Activated CD4-positive, alpha-beta T cell treated with anti-CD3 and anti-CD28 coated beads, Interleukin-2, amount 50 U/mL, for 16 hours (primary cell): ENCODE measurements around the gene PLCB1.

Experiments used
- DNase-seq: peaks from one replicate; pipeline ENCODE4 v3.0.0-alpha.2; 2020

PLCB1 gene

DNA sequence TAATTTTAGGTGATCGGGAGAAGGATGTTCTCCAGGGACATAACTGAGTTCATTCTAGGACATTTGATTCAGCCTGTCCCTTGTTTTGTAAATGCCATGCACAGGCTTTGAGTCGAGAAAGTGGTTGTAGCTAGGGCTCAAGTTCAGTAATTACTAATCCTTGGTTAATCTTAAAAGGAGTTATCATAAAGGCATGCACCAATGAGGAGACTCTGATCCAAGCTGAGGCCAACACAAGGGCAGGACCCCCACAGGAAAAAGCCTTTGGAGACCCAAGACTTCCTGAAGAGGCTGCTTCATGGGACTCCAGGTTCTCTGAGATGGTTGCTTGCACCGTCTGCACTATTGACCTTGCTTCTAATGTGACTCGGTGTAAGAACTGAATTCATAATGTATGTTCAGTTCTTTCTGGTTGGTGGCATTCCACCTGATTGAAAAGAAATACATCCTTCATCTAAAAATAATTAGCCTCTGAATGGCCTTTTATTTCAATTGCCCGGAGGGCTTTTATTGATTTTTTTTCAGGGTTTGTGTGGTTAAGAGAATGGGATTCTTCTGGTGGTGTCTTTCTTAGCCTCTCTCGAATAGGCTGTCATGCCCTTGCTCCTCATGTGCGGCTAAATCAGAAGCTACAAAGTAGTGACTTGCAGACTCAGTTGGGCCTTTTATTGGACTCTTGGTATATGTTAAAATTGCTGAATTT is 735.1 kb downstream of the PLCB1 start:
- DNase-seq: no peak

DNA sequence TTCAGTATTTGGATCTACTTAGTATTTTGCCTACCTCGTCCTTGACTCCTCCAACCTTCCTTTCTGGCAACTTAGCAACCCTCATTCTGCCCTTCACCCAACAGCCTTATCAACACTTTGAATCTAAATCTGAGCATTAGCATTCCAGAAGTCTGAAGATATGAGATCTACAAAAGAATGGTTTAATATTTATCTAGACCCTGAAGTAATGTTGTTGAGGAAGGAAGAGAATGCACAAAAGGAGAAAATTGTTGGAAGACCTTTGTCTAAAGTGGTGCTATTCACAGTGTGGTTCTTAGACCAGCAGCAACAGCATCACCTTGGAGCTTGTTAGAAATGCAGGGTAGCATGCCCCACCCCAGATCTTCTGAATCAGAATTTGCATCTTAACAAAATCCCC is 738.6 kb downstream of the PLCB1 start:
- DNase-seq: no peak

- DNase-seq: no peak
Observed at GRCh38 chr20:8874437-8874836, 742.4 kb downstream of the PLCB1 start.

GRCh38 chr20:8875586-8875985 is 743.5 kb downstream of the PLCB1 start:
- DNase-seq: no peak

DNA sequence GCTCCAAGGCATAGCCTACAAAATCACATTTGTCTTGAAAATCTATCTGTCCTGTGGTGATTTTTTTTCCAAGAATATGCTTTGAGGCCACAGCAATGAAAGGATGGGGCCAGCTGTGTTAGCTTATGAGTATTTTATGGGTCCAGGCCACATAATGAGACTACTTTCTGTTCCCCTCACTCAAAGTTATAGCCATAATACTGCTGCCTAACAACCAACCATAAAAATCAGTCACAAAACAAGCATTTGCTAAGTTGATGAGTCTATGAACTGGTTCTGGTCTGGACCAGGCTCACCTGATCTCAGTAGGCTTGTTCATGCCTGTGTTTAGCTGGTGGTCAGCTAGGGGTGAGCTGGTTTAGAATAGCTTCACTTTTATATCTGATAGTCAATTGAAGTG is 744.3 kb downstream of the PLCB1 start:
- no peak for DNase-seq

- no peak for DNase-seq
Observed at GRCh38 chr20:8877294-8877693, 745.2 kb downstream of the PLCB1 start.

- no peak for DNase-seq
Observed at GRCh38 chr20:8879669-8880068, 747.6 kb downstream of the PLCB1 start.

- DNase-seq: no peak
Observed at GRCh38 chr20:8880085-8880853, 748.2 kb downstream of the PLCB1 start.

DNA sequence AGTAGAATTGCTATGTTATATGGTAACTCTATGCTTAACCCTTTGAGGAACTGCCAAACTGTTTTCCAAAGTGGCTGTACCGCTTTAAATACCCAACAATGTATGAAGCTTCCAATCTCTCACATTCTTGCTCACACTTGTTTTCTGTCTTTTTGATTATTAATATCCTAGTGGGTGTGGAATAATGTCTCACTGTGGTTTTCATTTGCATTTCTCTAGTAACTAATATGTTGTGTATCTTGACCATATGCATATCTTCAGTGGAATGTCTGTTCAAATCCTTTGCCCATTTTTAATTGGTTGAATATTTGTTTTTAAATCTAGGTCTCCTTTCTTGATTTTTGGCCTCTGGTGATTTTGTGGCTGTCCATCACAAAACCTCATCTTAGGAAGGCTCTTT is 759.0 kb downstream of the PLCB1 start:
- DNase-seq: no peak

GRCh38 chr20:8895472-8895871 is 763.4 kb downstream of the PLCB1 start:
- DNase-seq: no peak

DNA sequence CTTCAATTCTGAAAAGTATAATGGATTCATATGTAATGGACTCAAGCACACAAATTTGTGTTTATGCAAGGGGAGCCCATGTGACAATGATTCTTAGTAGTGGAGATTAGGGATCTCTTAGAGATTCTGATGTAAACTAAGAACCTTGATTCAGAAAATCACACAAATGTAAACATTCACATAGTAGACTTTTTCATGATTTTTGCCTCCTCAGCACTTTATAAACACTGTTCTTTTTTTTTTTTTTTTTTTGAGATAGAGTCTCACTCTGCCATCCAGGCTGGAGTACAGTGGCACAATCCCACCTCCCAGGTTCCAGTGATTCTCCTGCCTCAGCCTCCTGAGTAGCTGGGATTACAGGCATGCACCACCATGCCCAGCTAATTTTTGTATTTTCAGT is 766.8 kb downstream of the PLCB1 start:
- DNase-seq: no peak

DNA sequence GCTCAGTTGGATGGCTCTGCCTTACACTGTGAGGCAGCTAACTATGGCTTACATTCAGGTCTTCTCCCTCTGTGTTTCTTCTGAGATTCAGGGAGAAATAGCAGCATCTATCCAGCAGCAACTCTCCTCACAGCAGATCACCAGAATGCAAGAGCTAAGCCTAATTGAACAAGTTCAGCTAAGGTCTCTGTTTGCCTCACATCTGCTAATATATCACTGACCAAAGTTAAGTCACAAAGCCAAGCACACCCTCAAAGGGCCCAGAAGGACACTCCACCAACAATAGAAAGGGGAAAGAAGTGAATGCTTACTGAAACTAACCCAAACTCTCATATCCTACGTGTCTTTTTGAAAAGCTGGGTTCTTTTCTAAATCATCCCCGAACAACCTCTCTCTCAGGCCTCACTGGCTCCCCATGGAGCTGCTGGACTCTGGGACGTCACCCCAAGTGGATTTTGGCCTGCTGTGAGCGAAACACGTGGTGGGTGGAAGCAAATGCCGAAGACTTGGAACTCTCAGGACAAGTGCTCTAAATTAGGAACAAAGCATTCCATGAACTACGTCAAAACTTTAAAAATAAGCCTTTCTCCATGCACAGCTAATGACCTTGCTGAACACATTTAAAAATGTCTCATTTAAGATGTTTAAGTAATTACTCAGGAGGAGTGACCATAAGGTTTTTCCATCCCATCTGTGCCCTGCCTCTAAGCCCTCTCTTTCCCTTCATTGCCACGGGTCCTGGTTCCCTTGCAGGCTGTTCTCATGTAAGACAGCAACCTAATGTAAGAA is 769.4 kb downstream of the PLCB1 start:
- DNase-seq: no peak

DNA sequence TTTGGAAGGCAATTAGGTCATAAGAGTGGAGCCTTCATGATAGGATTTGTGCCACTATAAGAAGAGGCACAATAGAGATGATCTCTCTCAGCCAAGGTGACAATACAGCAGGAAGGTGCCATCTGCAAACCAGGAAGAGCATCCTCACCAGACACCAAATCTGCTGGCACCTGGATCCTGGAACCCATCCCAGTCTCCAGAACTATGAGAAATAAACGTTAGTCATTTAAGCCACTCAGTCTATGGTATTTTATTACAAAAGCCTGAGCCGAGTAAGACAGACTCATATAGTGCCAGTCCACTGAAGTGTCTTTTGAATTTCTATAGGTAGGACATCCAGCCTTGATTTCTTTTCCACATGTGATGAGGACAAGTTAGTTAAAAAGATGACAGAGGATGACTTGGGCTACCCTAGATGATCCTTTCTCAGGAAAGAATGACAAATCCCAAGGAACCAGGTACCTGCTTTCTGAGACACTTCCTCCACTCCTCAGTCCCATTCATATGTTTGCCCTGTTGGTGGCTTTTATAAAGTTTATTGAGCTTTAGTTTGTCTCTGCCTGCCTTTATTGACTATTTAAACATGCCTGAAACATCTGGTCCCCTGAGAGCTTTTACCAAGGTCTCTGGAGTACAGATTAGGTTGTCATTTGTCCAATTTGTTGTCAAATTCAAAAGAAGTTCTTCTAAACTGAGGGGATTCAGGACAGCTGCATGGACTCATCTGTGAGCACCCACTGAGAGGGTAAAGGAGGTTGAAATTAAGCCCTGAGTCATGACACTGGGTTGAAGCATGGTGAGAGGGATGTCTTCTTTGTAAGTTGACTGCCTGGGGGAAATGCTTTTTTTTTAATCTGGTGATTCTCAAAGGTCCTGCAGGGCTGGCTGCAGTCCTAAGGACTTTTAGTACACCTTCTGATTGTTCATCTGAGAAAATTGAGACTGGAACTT is 771.9 kb downstream of the PLCB1 start:
- DNase-seq: no peak

- no peak for DNase-seq
Observed at GRCh38 chr20:8909596-8909995, 777.5 kb downstream of the PLCB1 start.

DNA sequence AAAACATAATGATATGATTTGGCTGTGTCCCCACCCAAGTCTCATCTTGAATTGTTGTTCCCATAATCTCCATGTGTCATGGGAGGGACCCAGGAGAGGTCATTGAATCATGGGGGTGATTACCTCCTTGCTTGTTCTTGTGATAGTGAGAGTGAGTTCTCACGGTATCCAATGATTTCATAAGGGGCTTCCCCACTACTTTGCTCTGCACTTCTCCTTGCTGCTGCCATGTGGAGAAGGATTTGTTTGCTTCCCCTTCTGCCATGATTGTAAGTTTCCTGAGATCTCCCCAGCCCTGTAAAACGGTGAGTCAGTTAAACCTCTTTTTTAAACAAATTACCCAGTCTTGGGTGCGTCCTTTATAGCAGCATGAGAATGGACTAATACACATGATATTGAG is 780.0 kb downstream of the PLCB1 start:
- DNase-seq: no peak

GRCh38 chr20:8912731-8913130 is 780.7 kb downstream of the PLCB1 start:
- DNase-seq: no peak

GRCh38 chr20:8913456-8913855 is 781.4 kb downstream of the PLCB1 start:
- DNase-seq: no peak

DNA sequence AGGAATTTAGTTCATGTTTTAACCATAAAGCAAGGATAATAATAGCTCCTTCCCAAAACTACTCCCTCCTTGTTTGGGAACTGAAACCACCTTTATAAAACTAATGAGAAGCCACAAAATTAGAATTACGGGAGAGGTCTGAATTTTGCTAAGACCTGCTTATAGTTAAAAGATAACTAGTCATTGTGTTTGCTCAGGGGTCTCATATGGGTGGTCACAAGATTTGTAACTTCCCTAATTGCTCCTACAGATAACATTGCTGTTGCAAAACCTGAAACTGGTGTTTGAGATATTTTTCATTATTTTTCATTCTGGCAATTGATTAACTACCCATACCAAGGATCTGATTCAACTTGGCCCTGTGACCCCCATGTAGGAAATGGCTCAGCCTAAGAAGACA is 782.4 kb downstream of the PLCB1 start:
- no peak for DNase-seq

DNA sequence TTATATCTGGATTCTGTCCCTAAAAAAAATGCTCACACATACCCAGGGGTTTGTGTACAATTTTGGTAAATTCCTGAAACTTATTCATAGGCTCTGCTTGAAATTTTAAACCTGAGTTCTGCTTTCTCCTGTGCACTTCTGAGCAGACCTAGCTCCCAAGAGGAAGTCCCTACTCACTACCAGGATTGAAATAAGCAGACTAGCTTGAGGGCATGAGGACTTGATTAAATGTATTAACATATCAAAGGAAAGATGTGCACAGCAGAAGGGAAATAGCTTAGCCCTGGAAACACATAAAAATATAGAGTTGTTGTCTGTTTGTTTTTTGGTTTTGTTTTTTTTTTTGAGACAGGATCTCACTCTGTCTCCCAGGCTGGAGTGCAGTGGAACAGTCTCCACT is 785.0 kb downstream of the PLCB1 start:
- DNase-seq: no peak

GRCh38 chr20:8918145-8918544 is 786.1 kb downstream of the PLCB1 start:
- DNase-seq: no peak

- no peak for DNase-seq
Observed at GRCh38 chr20:8924539-8924938, 792.5 kb downstream of the PLCB1 start.

GRCh38 chr20:8930726-8931125 is 798.7 kb downstream of the PLCB1 start:
- DNase-seq: no peak
